ENCODE measurements around the gene PDPN. TPM values are rescaled to one million over a fixed set of nuclear protein-coding genes. Genes with fewer than 3 reads are reported as not detected.

Gene PDPN
- total and polyA plus RNA-seq, 2 experiments from 2014 or later: 67.3 to 82.8 TPM

GRCh38 chr1:13666317-13666716 lies 82.7 kb downstream of the PDPN start:
- ATAC-seq (no peak), DNase-seq (ENCODE audit: low spot score) (no peak)
- Histone ChIP-seq H3K4me3 (no peak overlapping the region), H3F3A (replicated peaks; ENCODE audit: low read depth) (no peaks in the 10 kb centered on the region), H3K4me1 (ENCODE audit: insufficient read depth) (0 out of 2 replicates have a peak, but pooled peaks cover 5% of the 10 kb centered on the region), H3K36me3 (ENCODE audit: insufficient read depth) (no peaks in the 10 kb centered on the region), H3K4me2 (no peak overlapping the region), H4K20me1 (replicated peaks; ENCODE audit: insufficient read depth) (no peaks in the 10 kb centered on the region), H3K79me2 (replicated peaks; ENCODE audit: insufficient read depth) (no peaks in the 10 kb centered on the region), H3K9me2 (ENCODE audit: insufficient read depth) (no peaks in the 10 kb centered on the region), H3K27ac (ENCODE audit: low read depth) (no peak overlapping the region), H2AFZ (no peak overlapping the region), H3K27me3 (ENCODE audit: insufficient read depth) (no peaks in the 10 kb centered on the region)
- Mint-ChIP-seq H3K36me3 (ENCODE audit: low read depth) (no peaks in the 10 kb centered on the region), H3K27me3 (ENCODE audit: insufficient read depth, low read depth, poor library complexity) (no peaks in the 10 kb centered on the region), H3K9me3 (no peaks in the 10 kb centered on the region), H3K27ac (no peak overlapping the region), H3K4me1 (peaks cover 5% of the 10 kb centered on the region; the same call in 2 of the 3 replicates), H3K4me3 (no peak overlapping the region)
- TF ChIP-seq ZNF462 (CRISPR knock-in tag; IDR thresholded peaks at IDR 0.05) (no peak), ZNF114 (CRISPR knock-in tag; IDR thresholded peaks at IDR 0.05) (no peak), ETS1 (IDR thresholded peaks at IDR 0.05) (no peak), JUNB (IDR thresholded peaks at IDR 0.05; ENCODE audit: unreplicated experiment) (no peak), EZH2phosphoT487 (IDR thresholded peaks at IDR 0.05; ENCODE audit: unreplicated experiment) (no peak), EZH2 (IDR thresholded peaks at IDR 0.05; ENCODE audit: low read depth, unreplicated experiment) (no peak), ZNF331 (CRISPR knock-in tag; IDR thresholded peaks at IDR 0.05; ENCODE audit: low read depth) (no peak), POLR2AphosphoS5 (IDR thresholded peaks at IDR 0.05; ENCODE audit: low read depth) (no peak), NANOG (IDR thresholded peaks at IDR 0.05; ENCODE audit: borderline replicate concordance) (no peak), STAT1 (IDR thresholded peaks at IDR 0.05; ENCODE audit: unreplicated experiment) (no peak), CREB1 (CRISPR knock-in tag; IDR thresholded peaks at IDR 0.05; ENCODE audit: low read depth) (no peak)
- TF ChIP-seq, protein P1, sequence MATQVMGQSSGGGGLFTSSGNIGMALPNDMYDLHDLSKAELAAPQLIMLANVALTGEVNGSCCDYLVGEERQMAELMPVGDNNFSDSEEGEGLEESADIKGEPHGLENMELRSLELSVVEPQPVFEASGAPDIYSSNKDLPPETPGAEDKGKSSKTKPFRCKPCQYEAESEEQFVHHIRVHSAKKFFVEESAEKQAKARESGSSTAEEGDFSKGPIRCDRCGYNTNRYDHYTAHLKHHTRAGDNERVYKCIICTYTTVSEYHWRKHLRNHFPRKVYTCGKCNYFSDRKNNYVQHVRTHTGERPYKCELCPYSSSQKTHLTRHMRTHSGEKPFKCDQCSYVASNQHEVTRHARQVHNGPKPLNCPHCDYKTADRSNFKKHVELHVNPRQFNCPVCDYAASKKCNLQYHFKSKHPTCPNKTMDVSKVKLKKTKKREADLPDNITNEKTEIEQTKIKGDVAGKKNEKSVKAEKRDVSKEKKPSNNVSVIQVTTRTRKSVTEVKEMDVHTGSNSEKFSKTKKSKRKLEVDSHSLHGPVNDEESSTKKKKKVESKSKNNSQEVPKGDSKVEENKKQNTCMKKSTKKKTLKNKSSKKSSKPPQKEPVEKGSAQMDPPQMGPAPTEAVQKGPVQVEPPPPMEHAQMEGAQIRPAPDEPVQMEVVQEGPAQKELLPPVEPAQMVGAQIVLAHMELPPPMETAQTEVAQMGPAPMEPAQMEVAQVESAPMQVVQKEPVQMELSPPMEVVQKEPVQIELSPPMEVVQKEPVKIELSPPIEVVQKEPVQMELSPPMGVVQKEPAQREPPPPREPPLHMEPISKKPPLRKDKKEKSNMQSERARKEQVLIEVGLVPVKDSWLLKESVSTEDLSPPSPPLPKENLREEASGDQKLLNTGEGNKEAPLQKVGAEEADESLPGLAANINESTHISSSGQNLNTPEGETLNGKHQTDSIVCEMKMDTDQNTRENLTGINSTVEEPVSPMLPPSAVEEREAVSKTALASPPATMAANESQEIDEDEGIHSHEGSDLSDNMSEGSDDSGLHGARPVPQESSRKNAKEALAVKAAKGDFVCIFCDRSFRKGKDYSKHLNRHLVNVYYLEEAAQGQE (IDR thresholded peaks at IDR 0.05; ENCODE audit: unreplicated experiment): no peak
- TF ChIP-seq, protein P2, sequence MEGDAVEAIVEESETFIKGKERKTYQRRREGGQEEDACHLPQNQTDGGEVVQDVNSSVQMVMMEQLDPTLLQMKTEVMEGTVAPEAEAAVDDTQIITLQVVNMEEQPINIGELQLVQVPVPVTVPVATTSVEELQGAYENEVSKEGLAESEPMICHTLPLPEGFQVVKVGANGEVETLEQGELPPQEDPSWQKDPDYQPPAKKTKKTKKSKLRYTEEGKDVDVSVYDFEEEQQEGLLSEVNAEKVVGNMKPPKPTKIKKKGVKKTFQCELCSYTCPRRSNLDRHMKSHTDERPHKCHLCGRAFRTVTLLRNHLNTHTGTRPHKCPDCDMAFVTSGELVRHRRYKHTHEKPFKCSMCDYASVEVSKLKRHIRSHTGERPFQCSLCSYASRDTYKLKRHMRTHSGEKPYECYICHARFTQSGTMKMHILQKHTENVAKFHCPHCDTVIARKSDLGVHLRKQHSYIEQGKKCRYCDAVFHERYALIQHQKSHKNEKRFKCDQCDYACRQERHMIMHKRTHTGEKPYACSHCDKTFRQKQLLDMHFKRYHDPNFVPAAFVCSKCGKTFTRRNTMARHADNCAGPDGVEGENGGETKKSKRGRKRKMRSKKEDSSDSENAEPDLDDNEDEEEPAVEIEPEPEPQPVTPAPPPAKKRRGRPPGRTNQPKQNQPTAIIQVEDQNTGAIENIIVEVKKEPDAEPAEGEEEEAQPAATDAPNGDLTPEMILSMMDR (conservative IDR thresholded peaks at IDR 0.05; ENCODE audit: low read depth in 2 of 2): no peak

Measured in GM23338 (cell line).